SK-N-MC (cell line): ENCODE data around the gene MYT1.

Experiments
- EZH2 ChIP-seq: fragments of 200-600 bp; sonication (generic); IDR thresholded peaks from one replicate; pipeline ENCODE4 v1.6.1; 2017; ENCODE audit warnings: antibody characterized with exemption
- POLR2AphosphoS5 ChIP-seq: IDR thresholded peaks from 2 replicates; pipeline ENCODE4 v1.6.1; 2012; ENCODE audit warnings: mild to moderate bottlenecking, low read depth, low read length, borderline replicate concordance

DNA sequence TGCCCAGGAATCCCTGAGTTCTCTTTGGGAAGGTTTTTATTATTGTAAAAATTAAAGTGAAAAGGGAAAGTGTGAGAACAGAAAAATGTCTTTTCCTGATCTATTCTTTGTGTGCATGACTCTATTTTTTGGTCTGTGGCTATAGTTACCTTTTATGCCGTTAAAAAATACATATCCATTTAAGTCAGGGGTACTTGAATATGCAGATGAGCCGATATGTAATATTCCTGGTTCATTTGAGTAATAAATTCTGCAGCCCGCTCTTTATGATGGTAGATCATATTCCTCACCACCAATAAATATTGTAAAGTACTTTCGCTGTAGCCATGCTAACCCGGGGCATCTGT lies 503 bp upstream of the MYT1 start:
- TF ChIP-seq EZH2 (no peak), POLR2AphosphoS5 (no peak)
